Caki2 (cell line): Measurements from ENCODE around the gene ZNF500. TPM values are rescaled to one million over a fixed set of nuclear protein-coding genes. Genes with fewer than 3 reads are reported as not detected.
A peak's percentile ranks its signal among the peaks of the same experiment; 100 is the strongest.
"Not testable (repeated sequence)": the region's sequence is repeated elsewhere in the genome, so short reads cannot be mapped to it uniquely, and the experiment has no call there.

Experiments
- DNase-seq: peaks from one replicate; pipeline ENCODE4 v3.0.0-alpha.2; 2015; ENCODE audit warnings: low read depth
- in situ Hi-C: cut with HindIII; loops from 2 replicates; pipeline ENCODE4 v1.10.0; 2016; ENCODE audit warnings: low sequenced_read_pairs, low pct_unique_long_range_greater_than_20kb, mixed read lengths
- total RNA-seq: library from RNA; depleted of rRNA; stranded (reverse); fragments of >200 nt; shearing (Covaris generic); gene quantifications from 2 replicates; pipeline ENCODE4 v1.2.3, GENCODE V29; 2014; ENCODE audit warnings: low replicate concordance

The ZNF500 gene
- total RNA-seq, 1 experiment from 2014 or later: 31.7 TPM

GRCh38 chr16:4752351-4753100 lies 14.4 kb downstream of the ZNF500 start:
- DNase-seq: no peak
- in situ Hi-C loops: no loop called here

GRCh38 chr16:4750896-4751295 lies 16.1 kb downstream of the ZNF500 start:
- no peak for DNase-seq
- in situ Hi-C loops: no loop called here

- in situ Hi-C loops: no loop called here
- DNase-seq: no peak
Measured at GRCh38 chr16:4749700-4750257, 17.2 kb downstream of the ZNF500 start.

- in situ Hi-C loops: no loop called here
- no peak for DNase-seq
Measured at GRCh38 chr16:4748682-4749411, 18.1 kb downstream of the ZNF500 start.

- no peak for DNase-seq
- in situ Hi-C loops: no loop called here
Measured at GRCh38 chr16:4747906-4748681, 18.9 kb downstream of the ZNF500 start.

- in situ Hi-C loops: no loop called here
Measured at GRCh38 chr16:4746991-4747574, 19.9 kb downstream of the ZNF500 start.

GRCh38 chr16:4746215-4746614 lies 20.7 kb downstream of the ZNF500 start:
- no peak for DNase-seq
- in situ Hi-C loops: no loop called here

More at GRCh38 chr16:4746991-4747574, 19.9 kb downstream of the ZNF500 start:
- no peak for DNase-seq

GRCh38 chr16:4745274-4745569 lies 21.7 kb downstream of the ZNF500 start:
- DNase-seq: no peak
- in situ Hi-C loops: no loop called here

GRCh38 chr16:4744555-4745273 lies 22.2 kb downstream of the ZNF500 start:
- in situ Hi-C loops: no loop called here
- no peak for DNase-seq

GRCh38 chr16:4743226-4743878 lies 23.6 kb downstream of the ZNF500 start:
- in situ Hi-C loops: no loop called here

GRCh38 chr16:4738370-4738769 lies 28.6 kb downstream of the ZNF500 start:
- DNase-seq, in situ Hi-C loops: not testable (repeated sequence)

More at GRCh38 chr16:4743226-4743878, 23.6 kb downstream of the ZNF500 start:
- DNase-seq: no peak

- DNase-seq: no peak
- in situ Hi-C loops: no loop called here
Measured at GRCh38 chr16:4737545-4737944, 29.4 kb downstream of the ZNF500 start.

GRCh38 chr16:4736546-4736945 lies 30.4 kb downstream of the ZNF500 start:
- DNase-seq: no peak
- in situ Hi-C loops: no loop called here

- in situ Hi-C loops: no loop called here
- DNase-seq: no peak
Measured at GRCh38 chr16:4734730-4735535, 32.0 kb downstream of the ZNF500 start.

GRCh38 chr16:4734063-4734729 lies 32.8 kb downstream of the ZNF500 start, which contains the start of the genes ANKS3 and DNAAF8:
Gene ANKS3 (minus strand): TSS chr16:4734271. CDS start chr16:4730149, 4,122 bp downstream.
Gene DNAAF8 (plus strand): TSS chr16:4734537. CDS start chr16:4736515, 1,978 bp downstream.
- in situ Hi-C loops: no loop called here
- DNase-seq: peak; percentile 99

GRCh38 chr16:4733747-4734062 lies 33.3 kb downstream of the ZNF500 start:
- in situ Hi-C loops: no loop called here
- no peak for DNase-seq
